Peyer's patch (tissue), 4 donors: ENCODE data around the gene STEAP4. TPM values are rescaled to one million over a fixed set of nuclear protein-coding genes. Genes with fewer than 3 reads are reported as not detected.

Experiments
- DNase-seq, 3 donors: peaks; one replicate each; pipeline ENCODE4 v3.0.0-alpha.2; 2017 to 2019
- H3K27ac ChIP-seq, 4 donors: fragments of 200-600 bp; sonication (generic); one replicate each; pipeline ENCODE4 v1.5.1; 2016 to 2019
- H3K27me3 ChIP-seq, 2 donors: fragments of 200-600 bp; sonication (generic); one replicate each; pipeline ENCODE4 v1.5.1; 2019
- H3K36me3 ChIP-seq, 3 donors: fragments of 200-600 bp; sonication (generic); one replicate each; pipeline ENCODE4 v1.5.1; 2016 to 2019
- H3K4me1 ChIP-seq, 4 donors: fragments of 200-600 bp; sonication (generic); one replicate each; pipeline ENCODE4 v1.5.1; 2016 to 2019
- H3K4me3 ChIP-seq, 4 donors: fragments of 200-600 bp; sonication (generic); 1 replicate in 3 of 4; 2 replicates in 1 of 4; pipeline ENCODE4 v1.5.1; 2016 to 2019; ENCODE audit warnings: mild to moderate bottlenecking in 1 of 4
- H3K9me3 ChIP-seq, 4 donors: fragments of 200-600 bp; sonication (generic); one replicate each; pipeline ENCODE4 v1.5.1; 2016 to 2019; ENCODE audit warnings: mild to moderate bottlenecking in 1 of 4
- CTCF ChIP-seq, 6 experiments: fragments of 450-650 bp in 4 of 6; fragments of 200-600 bp in 2 of 6; sonication (generic) in 1 of 6; IDR thresholded peaks; one replicate each; pipeline ENCODE4 v1.5.1; 2017 to 2019; ENCODE audit warnings: antibody characterized with exemption in 6 of 6, mild to moderate bottlenecking in 3 of 6, moderate library complexity in 1 of 6
- POLR2A ChIP-seq, 2 donors: fragments of 450-650 bp; IDR thresholded peaks; one replicate each; pipeline ENCODE4 v1.5.1; 2017; ENCODE audit warnings: antibody characterized with exemption in 2 of 2, mild to moderate bottlenecking in 2 of 2, moderate library complexity in 2 of 2
- total RNA-seq, 4 donors: library from RNA; depleted of rRNA; stranded (reverse); fragments of >200 nt; gene quantifications; one replicate each; pipeline ENCODE4 v1.1.0, GENCODE V29; 2016

STEAP4 gene
- total RNA-seq, 4 donors from 2014 or later: 1.9 to 16.5 (median 5.1) TPM

- H3K27ac ChIP-seq: no peak overlapping the region
- no peaks in the 10 kb centered on the region for H3K27me3 ChIP-seq
- H3K4me3 ChIP-seq: no peak overlapping the region
- no peaks in the 10 kb centered on the region for H3K4me1 ChIP-seq
- H3K36me3 ChIP-seq: no peaks in the 10 kb centered on the region
- TF ChIP-seq POLR2A (IDR thresholded peaks at IDR 0.05): no peak
- TF ChIP-seq CTCF (IDR thresholded peaks at IDR 0.05): no peak
- H3K9me3 ChIP-seq: no peaks in the 10 kb centered on the region
- no peak for DNase-seq
Measured at GRCh38 chr7:88291398-88292173, 15.1 kb downstream of the STEAP4 start.

- TF ChIP-seq CTCF (IDR thresholded peaks at IDR 0.05) (no peak), POLR2A (IDR thresholded peaks at IDR 0.05) (no peak)
- Histone ChIP-seq H3K36me3 (no peaks in the 10 kb centered on the region), H3K27ac (no peak overlapping the region)
Measured at GRCh38 chr7:88290491-88290890, 16.2 kb downstream of the STEAP4 start.

GRCh38 chr7:88289564-88290025, 17.1 kb downstream of the STEAP4 start:
- Histone ChIP-seq H3K27ac (no peak overlapping the region), H3K4me3 (no peak overlapping the region), H3K27me3 (no peaks in the 10 kb centered on the region), H3K36me3 (no peaks in the 10 kb centered on the region), H3K4me1 (no peaks in the 10 kb centered on the region), H3K9me3 (no peaks in the 10 kb centered on the region)
- TF ChIP-seq POLR2A (IDR thresholded peaks at IDR 0.05) (no peak), CTCF (IDR thresholded peaks at IDR 0.05) (no peak)
- no peak for DNase-seq

More at GRCh38 chr7:88290491-88290890, 16.2 kb downstream of the STEAP4 start:
- H3K27me3 ChIP-seq: no peaks in the 10 kb centered on the region
- H3K4me3 ChIP-seq: no peak overlapping the region
- H3K4me1 ChIP-seq: no peaks in the 10 kb centered on the region
- no peaks in the 10 kb centered on the region for H3K9me3 ChIP-seq
- no peak for DNase-seq

- no peaks in the 10 kb centered on the region for H3K36me3 ChIP-seq
- H3K9me3 ChIP-seq: no peaks in the 10 kb centered on the region
- H3K27me3 ChIP-seq: no peaks in the 10 kb centered on the region
- TF ChIP-seq CTCF (IDR thresholded peaks at IDR 0.05) (no peak), POLR2A (IDR thresholded peaks at IDR 0.05) (no peak)
- no peak overlapping the region for H3K27ac ChIP-seq
- H3K4me1 ChIP-seq: no peaks in the 10 kb centered on the region
- DNase-seq: no peak
- no peak overlapping the region for H3K4me3 ChIP-seq
Measured at GRCh38 chr7:88281749-88282148, 24.9 kb downstream of the STEAP4 start.

- no peaks in the 10 kb centered on the region for H3K4me1 ChIP-seq
- TF ChIP-seq POLR2A (IDR thresholded peaks at IDR 0.05): no peak
Measured at GRCh38 chr7:88280801-88281200, 25.9 kb downstream of the STEAP4 start.

GRCh38 chr7:88279323-88279722, 27.4 kb downstream of the STEAP4 start:
- H3K4me1 ChIP-seq: no peaks in the 10 kb centered on the region
- TF ChIP-seq POLR2A (IDR thresholded peaks at IDR 0.05) (no peak), CTCF (IDR thresholded peaks at IDR 0.05) (no peak)
- no peak overlapping the region for H3K27ac ChIP-seq
- no peak overlapping the region for H3K4me3 ChIP-seq
- no peak for DNase-seq
- no peaks in the 10 kb centered on the region for H3K9me3 ChIP-seq
- no peaks in the 10 kb centered on the region for H3K36me3 ChIP-seq
- H3K27me3 ChIP-seq: no peaks in the 10 kb centered on the region

More at GRCh38 chr7:88280801-88281200, 25.9 kb downstream of the STEAP4 start:
- no peak for DNase-seq
- H3K4me3 ChIP-seq: no peak overlapping the region
- H3K27me3 ChIP-seq: no peaks in the 10 kb centered on the region
- no peak overlapping the region for H3K27ac ChIP-seq
- no peaks in the 10 kb centered on the region for H3K36me3 ChIP-seq
- H3K9me3 ChIP-seq: no peaks in the 10 kb centered on the region
